Ramos (cell line): Measurements from ENCODE around the gene HERC2.
"Not testable (repeated sequence)": the region's sequence is repeated elsewhere in the genome, so short reads cannot be mapped to it uniquely, and the experiment has no call there.

ENCODE experiments used
- in situ Hi-C: fragments of 300-500 bp; cut with MboI; formaldehyde crosslinking; loops from one replicate; pipeline ENCODE4 v1.14.3; 2022; ENCODE audit warnings: low sequenced_read_pairs; ENCODE audit not compliant: unreplicated experiment

The HERC2 gene

DNA sequence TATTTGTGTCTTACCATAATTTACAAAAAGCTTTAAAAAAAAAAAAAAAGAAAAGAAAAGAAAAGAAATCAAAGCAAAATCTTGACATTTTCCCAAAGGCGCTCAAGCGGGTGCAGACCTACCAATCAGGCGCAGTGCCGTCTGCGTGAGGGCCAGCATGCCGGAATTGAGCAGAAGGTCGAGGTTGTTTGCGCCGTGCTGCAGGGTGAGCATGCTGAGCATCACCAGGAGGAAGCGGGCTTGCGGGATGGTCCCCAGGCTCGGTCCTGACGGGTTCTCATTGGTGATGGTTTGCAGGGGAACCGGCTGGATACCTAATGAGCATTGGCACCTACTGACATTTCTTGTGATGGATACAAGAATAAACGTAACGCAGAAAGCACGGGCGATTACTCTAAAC, 93.9 kb downstream of the HERC2 start:
- in situ Hi-C loops = no loop called here

DNA sequence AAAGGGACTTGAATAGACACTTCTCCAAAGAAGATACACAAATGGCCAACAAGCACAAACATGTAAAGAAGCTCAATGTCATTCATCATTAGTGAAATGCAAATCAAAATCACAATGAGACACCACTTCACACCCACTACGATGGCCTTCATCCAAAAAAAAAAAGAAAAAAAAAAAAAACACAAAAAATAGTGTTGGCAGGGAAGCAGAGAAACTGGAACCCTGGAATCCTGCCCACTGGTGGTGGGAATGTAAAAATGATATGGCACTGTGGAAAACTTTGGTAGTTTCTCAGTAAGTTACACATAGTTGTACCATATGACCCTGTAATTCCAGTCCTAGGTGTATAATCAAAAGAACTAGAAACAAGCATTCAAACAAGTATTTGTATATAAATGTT, 94.7 kb downstream of the HERC2 start:
- in situ Hi-C loops = not testable (repeated sequence)

DNA sequence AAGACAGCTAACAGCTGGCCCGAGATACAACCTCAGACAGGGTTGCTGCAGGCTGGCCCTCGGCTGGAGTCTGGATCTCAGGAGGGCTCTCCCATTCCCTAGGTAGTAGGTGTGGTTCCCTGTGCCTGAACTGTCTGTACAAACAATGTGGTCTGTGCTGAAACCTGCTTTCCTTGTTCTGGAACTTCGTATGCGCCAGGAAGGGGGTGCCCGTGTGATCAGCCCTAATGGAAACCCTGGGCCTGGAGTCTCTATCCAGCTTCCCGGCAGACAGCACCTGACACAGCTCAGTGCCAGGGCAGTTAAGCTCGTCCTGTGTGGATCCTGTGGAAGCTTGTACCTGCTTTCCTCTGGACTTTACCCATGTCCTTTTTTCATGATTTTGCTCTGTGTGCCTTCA, 99.4 kb downstream of the HERC2 start:
- in situ Hi-C loops = not testable (repeated sequence)

DNA sequence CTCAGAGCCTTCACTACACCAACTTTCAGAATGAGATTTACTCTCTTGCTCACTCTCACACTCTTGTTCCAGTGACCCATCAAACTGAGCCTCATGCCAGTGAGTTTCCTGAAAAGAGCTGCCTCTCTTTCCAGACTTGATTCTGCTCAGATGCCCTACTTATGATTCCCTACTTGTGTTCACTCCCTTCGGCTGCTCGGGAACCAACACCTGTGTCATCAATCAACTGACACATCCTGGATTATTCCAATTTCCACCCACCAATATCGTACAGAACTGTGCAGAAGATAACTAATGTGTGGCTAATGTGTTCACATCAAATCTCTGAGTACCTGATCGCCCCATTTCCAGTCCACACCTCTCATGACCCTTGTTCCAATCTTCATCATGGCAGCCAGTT, 100.3 kb downstream of the HERC2 start:
- in situ Hi-C loops = not testable (repeated sequence)

DNA sequence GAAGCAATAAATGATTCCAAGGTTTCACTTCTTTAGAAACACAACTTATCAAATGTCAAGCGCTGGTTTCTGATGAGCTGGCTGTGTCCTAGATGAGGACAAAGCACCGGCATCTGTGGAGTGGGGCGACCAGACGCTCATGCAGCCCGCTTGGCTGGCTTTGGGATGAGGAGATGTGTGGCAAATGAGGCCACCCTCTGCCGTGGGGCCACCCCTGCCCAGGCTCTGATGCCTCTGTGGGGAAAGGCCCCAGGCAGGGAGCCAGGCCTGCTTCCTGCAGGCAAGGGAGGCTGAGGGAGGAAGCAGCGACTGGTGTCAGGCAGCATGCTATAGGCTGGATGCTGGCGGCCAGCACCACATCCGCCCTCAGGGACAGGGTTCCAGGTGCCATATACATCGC, 102.9 kb downstream of the HERC2 start:
- in situ Hi-C loops = no loop called here

DNA sequence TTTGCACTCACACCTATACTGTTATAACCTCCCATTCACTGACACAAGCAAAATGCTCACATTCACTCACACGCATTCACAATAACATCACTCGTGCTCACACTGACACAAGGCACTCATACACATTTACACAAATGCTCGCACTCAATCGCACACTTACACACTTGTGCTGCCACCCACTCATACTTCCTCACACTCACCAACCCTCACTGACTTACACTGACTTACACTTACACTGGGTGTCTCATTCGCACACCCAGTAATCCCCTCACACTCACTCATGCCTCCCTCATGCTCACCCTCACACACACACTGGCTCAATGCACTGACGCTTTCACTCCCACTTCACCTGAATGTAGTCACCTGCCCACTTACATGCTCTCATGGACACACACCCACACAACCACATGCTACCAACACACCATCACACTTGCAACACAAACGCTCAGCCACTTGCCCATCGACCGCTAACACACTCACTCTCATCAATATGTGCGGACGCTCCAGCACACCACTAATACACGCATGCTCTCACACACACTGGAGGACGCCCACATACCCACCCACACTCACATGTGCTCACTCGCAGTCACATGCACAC, 104.9 kb downstream of the HERC2 start:
- in situ Hi-C loops = not testable (repeated sequence)

DNA sequence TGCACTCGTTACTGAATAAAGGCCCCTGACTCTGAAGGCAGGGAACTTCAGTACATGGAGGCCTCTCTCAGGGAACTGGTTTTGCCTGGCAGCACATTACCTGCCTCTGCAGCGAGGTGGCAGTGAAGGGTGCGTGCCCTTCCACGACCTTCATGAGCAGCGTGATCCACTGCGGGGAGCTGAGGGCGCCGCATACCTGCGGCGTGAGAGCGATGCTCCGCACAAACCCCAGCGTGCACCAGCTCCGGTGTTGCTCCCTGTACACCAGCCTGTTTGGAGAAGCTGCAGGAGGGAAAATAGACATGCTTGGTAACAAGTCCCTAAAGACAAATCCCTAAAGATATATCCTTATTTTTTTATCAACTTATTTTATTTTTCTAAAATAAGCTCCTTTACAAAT, 106.5 kb downstream of the HERC2 start:
- in situ Hi-C loops = not testable (repeated sequence)

DNA sequence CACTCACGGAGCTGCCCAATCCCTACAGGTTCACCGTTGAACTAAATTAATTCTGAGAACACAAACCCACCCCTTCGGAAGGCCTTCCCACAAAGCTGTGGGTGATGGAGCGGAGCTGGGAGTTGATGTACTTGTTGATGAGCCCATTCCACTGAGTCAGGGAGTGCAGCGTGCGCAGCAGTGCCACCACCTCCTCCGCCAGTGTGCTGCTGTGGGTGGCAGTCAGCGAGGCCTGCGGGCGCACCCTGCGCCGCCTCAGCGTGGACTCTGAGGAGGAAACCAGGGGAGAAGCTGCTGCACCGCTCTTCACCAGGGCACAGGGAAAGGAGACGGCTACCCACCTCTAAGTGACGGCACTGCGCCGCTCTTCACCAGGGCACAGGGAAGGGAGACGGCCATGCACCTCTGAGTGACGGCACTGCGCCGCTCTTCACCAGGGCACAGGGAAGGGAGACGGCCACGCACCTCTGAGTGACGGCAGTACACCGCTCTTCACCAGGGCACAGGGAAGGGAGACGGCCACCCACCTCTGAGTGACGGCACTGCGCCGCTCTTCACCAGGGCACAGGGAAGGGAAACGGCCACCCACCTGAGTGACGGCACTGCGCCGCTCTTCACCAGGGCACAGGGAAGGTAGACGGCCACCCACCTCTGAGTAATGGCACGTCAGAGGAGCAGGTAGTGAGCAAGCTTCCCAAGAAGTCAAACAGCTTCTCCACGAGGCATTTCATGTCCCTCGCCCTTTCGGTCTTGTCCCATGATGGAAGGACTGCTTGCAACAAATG, 107.8 kb downstream of the HERC2 start:
- in situ Hi-C loops = not testable (repeated sequence)

DNA sequence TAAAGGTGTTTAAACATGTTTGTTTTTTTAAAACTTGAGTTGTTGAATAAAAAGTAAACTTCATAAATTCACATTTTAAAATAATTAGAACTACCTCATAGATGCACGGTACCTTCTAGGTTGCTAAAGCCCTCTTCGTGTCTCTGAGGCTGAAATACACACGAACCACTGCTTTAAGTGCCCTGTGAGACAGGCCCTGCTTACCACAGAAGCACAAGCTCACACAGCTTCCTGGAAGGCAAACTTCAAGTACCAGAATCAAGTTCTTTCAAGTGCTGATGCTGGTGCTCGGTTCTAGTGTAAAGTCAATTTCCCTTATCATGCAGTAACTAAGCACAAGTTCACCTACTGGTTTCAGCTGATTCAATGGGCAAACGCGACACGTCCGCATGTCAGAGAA, 108.6 kb downstream of the HERC2 start:
- in situ Hi-C loops = not testable (repeated sequence)

DNA sequence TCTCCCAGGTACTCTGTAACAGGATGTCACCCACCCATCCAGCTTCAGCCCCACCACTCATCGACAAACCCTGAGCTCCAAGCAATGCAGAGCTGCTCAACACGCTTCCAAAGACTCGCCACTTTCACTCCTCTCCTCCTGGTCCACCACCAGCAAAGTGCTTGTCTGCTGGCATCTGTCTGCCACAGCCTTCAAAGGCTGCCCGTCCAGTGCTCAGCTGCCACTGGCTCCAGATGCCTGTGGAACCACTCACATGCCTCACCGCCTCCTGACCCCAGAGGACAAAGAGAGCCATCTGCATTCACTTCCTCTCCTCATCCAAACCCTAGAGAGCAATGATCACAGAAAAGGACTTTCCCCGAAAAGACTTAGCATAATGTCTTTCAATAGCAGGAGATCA, 113.4 kb downstream of the HERC2 start:
- in situ Hi-C loops = no loop called here

DNA sequence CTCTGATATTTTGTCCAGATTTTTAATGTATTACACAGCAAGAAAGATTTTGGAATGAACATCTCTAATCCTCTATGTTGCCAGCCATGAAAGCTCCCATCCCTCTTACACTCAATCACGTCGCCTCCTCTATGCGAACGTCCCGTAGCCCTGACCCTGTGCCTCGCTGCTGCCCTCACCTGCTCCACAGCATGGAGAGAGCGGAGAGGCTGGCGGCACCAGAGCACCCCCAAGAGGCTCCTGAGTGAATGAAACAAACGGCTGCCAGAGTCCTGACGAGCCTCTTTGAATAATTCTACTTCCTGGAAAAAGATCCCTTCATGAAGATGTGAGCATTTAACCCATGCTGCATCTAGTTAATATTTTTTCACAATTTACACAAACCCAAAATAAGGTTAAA, 116.3 kb downstream of the HERC2 start:
- in situ Hi-C loops = not testable (repeated sequence)

DNA sequence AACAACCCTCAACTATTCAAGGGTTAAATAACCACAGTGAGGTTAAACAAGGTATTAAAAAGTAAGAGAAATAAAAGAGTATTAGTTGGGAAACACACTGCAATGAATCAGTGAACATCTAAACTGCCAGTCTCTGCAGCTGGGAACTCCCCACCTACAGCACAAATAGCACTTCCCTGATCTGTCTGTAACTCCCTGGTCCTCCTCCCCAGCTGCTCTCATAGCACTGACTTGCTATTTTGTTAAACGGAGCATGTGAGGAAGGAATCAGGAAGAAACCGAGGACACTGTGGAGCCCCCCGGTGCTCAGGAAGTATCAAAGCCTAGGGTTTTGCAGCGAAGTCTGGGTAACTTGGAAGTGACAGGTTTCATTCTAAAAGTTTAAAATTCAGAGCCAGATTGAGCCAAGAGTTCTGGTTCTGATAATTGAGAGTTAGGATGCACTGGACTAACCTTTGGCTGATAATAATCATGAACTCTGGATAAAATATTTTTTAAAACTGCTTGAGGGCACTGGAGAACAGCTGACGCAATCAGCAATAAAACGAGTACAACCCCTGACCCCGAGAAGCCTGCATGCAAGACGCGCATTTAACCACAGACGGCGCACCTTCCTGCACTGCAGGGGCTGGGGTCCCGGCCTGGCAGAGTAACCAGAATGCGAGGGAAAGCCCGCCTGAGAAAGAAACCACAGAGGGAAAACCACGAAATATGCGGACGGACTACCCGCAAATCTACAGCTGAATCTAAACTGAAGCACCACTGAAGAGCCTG, 118.7 kb downstream of the HERC2 start:
- in situ Hi-C loops = not testable (repeated sequence)

DNA sequence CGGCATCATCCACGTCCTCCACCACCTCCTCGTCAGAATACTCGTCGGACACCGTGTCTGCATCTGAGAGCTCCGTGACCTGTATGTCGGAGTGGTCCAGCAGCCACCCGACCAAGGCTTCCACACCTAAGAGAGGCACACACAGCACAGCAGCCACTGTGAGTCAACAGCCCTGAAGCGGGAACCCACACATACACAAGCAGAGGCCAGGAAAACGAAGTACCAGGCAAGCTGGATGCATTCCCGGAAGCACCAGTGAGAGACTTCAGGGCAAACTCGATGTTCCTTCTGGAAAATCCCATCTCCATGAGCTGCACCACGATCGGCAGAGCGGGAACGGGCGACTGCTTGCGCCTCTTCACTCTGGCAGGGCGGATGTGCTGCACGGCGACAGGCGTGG, 119.9 kb downstream of the HERC2 start:
- in situ Hi-C loops = not testable (repeated sequence)

DNA sequence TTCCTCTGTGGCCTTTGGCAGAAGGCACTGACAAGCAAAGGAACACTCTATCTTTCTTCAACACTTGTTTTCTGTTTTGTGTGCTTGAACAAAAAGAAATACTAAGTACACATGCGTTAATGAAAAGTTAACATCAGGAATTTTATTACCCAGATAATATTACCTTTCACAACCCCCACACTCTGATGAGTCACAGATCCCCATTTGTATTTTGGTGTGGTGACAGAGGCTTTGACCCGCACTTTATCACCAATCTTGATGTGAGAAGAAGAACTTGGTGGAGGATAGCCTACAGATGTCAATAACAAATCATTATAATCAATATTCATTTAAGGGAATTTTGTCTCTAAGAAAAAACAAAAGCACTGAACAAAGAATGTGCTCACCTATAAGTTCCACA, 123.8 kb downstream of the HERC2 start:
- in situ Hi-C loops = not testable (repeated sequence)

DNA sequence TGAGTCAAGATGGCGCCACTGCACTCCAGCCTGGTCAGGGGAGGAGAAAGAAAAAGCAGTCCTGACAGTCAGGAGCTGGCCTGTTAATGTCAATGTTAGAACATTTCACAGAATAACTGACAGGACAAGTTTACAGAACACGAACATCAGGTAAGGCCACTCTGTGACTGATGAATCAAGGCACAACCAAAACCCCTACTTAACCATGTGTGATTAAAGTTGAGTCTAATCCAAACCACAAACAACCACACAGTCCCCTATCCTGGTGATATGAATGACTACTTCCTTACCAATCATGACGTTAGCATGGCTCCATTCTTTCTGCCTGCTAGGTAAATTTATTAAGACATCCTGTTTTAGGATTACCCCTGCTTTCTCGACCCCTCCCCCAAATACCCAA, 124.3 kb downstream of the HERC2 start:
- in situ Hi-C loops = not testable (repeated sequence)

DNA sequence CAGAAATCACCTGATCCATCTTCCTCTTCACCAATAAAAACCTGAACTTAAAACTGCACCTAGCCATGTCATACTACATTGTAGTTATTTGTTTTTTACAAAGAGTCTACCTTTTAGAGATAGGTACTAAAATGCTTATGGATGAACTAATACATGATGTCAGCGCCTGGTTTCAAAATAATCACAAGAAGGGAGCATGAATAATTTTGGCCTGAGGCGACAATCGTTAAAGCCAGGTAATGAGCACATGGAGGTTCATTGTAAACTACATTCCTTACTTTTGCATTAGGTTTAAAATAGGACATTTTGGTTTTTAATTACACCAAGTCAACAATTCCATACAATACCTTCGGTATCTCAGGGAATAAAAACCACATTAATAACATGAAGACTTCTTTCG, 125.4 kb downstream of the HERC2 start:
- in situ Hi-C loops = not testable (repeated sequence)

DNA sequence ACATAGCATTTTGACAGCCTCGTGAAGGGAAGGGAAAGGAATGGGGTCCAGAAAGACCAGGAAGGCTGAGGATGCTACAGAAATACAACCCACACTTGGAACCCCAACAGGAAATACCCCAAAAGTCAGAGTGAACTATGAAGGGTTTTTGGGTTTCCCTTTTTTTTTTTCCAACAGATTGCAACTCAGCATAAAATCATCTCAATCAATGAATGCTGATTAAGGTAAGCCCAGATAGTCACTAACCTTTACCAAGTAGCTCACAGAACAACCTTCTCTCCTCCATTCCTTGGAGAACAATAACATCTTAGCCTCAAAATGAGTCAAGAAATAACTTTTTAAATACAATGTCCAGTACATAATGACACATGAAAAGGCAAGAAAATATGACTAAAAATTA, 129.2 kb downstream of the HERC2 start:
- in situ Hi-C loops = no loop called here

DNA sequence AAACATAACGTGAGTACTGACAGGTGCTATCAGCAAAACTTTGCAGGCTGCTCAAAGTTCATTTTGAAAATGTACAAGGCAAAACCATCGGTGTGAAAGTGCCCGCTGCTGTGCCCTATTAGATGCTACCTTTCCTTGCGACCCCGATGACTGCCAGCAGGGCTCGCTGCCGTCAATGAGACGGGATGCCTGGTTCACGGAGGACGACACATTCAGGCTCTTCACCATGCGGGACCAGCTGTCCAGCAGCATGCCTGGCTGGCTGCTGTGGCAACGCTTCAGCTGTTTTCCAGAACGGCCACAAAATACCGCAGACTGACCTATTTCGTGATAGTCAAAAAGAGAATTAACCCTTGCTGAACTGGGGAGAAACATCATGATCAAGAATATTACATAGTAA, 130.1 kb downstream of the HERC2 start:
- in situ Hi-C loops = no loop called here

DNA sequence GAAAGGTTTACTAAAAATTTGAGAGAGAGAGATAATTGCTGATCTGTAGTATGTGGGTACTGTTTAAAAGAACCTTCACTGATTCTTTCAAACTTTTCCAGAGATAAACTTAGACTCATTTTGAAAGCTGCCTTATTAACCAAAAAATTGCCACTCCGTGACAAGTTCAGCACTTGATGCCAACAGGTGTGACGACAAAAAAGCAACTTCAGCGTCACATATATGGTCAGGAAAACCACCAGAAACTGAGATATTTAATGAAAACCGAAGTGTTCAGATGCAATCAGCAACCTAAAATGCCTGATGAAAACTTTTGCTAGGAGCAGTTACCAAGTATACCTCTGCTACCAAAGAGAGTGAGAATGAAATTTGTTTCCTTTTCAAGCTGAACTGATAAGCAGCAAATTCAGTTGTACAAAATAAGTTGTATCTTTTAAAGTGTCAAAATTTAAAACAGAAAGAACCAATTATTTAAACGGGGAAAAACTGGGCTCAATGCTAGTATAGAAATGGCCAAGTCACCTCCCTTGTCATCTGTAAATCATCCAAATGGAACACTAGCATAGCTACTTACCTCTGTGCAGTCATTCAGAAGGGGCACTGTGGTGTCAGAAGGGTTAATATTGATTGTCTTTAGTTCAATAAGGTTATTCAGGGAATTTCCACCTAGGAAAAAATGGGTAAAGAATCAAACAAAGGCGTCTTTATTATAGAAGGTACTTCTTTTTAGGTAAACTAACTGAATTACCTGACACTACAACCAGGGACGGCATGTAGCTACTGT, 131.4 kb downstream of the HERC2 start:
- in situ Hi-C loops = no loop called here

DNA sequence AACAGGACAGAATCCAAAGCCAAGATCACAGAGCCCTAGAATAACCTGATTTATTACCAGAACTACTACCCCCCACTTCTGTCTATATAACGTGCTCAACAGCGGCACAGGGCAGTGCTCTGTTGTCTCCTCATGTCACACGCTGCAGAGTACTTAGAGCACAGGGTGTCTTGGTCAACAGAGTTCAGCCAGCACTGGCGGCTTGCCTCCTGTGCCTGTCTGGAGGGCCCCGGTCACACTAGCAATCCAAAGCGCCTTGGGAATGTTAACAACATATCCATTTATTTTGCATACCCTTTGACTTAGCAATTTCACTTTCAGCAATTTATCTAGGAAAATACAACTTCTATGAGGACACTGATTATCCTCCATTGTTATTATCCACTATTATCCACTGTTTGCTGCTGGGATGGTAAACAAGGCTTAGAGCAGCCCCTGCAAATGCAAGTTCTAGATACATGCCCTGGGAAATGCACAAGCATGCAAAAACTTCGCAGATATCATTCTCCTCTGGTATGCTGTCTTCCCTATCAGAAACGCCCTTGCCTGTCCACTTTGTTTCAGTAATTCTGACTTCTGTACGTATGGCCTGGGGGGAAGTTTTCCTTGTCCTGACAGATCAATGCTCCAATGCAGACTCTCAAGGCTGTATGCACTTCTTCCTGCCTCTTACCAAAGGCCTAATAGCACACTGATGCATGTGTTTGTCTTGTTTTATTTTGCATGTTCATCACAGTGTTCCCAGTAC, 136.7 kb downstream of the HERC2 start:
- in situ Hi-C loops = no loop called here
